HepG2 (cell line): Measurements from ENCODE around the gene MFSD8. TPM values are rescaled to one million over a fixed set of nuclear protein-coding genes. Genes with fewer than 3 reads are reported as not detected.

Source experiments
- CREM ChIP-seq, 2 experiments: sonication (generic) in 1 of 2; formaldehyde crosslinking in 1 of 2; IDR thresholded peaks; 2 replicates each; pipeline versions ENCODE4 v1.4.0 to v1.6.1; 2016 to 2020; ENCODE audit warnings: antibody characterized with exemption in 1 of 2, mild to moderate bottlenecking in 1 of 2, missing genetic modification reagents in 1 of 2
- FOSL2 ChIP-seq: sonication (generic); formaldehyde crosslinking; IDR thresholded peaks from 2 replicates; pipeline ENCODE4 v1.4.0; 2020; ENCODE audit warnings: missing genetic modification reagents
- GABPA ChIP-seq, 2 experiments: IDR thresholded peaks; 2 replicates each; pipeline ENCODE4 v1.6.1; 2011 to 2016; ENCODE audit warnings: low read depth in 2 of 2, low read length in 1 of 2, missing biosample characterization in 1 of 2, missing genetic modification characterization in 1 of 2
- HDAC2 ChIP-seq: sonication (generic); formaldehyde crosslinking; IDR thresholded peaks from 2 replicates; pipeline ENCODE4 v1.4.0; 2020; ENCODE audit warnings: missing genetic modification reagents
- HDAC6 ChIP-seq: fragments of 200-600 bp; sonication (generic); IDR thresholded peaks from 2 replicates; pipeline ENCODE4 v1.7.0; 2017; ENCODE audit warnings: mild to moderate bottlenecking, antibody characterized with exemption, low read length, low read depth
- ZNF546 ChIP-seq: sonication (generic); formaldehyde crosslinking; conservative IDR thresholded peaks from 2 replicates; pipeline ENCODE4 v1.8.1; 2023; ENCODE audit warnings: mild to moderate bottlenecking, missing genetic modification reagents
- ZNF563 ChIP-seq: sonication (generic); formaldehyde crosslinking; IDR thresholded peaks from 2 replicates; pipeline ENCODE4 v1.8.0; 2022; ENCODE audit warnings: mild to moderate bottlenecking, moderate library complexity, missing genetic modification reagents
- ZNF619 ChIP-seq: sonication (generic); formaldehyde crosslinking; IDR thresholded peaks from 2 replicates; pipeline ENCODE4 v1.4.0; 2020; ENCODE audit warnings: mild to moderate bottlenecking, missing genetic modification reagents
- ZNF7 ChIP-seq: IDR thresholded peaks from 2 replicates; pipeline ENCODE4 v1.6.1; 2016; ENCODE audit warnings: missing biosample characterization, missing genetic modification reagents
- polyA plus RNA-seq, 8 experiments: library from polyadenylated mRNA; depleted of rRNA in 3 of 8; stranded (reverse) in 7 of 8; unstranded in 1 of 8; fragments of >200 nt; fragmentation: Illumina TruSeq in 4 of 8; extraction: Trizol in 4 of 8; gene quantifications; 2 replicates each; pipeline versions ENCODE4 v1.2.1 to v1.2.3, GENCODE V29; 2011 to 2016; ENCODE audit warnings: low read depth in 4 of 8, missing spikeins in 1 of 8, mixed read lengths in 1 of 8; ENCODE audit not compliant: insufficient read depth in 1 of 8
- total RNA-seq, 5 experiments: library from RNA; depleted of rRNA; stranded (reverse); fragments of >200 nt; fragmentation: Illumina TruSeq; extraction: Trizol; gene quantifications; 2 replicates each; pipeline ENCODE4 v1.2.3, GENCODE V29; 2016; ENCODE audit warnings: low read depth in 1 of 5
- TF ChIP-seq, protein P1 (sequence below): sonication (generic); formaldehyde crosslinking; IDR thresholded peaks from 2 replicates; pipeline ENCODE4 v1.8.1; 2023; ENCODE audit warnings: missing genetic modification reagents, inconsistent platforms, borderline replicate concordance
- TF ChIP-seq, protein P2 (sequence below), 2 experiments: fragments of 450-650 bp in 1 of 2; sonication (generic) in 1 of 2; formaldehyde crosslinking; IDR thresholded peaks; 2 replicates each; pipeline versions ENCODE4 v1.5.0 to v1.8.0; 2020 to 2022; ENCODE audit warnings: mild to moderate bottlenecking in 1 of 2, missing genetic modification reagents in 1 of 2
- TF ChIP-seq, protein P3 (sequence below): sonication (generic); formaldehyde crosslinking; IDR thresholded peaks from 2 replicates; pipeline ENCODE4 v1.5.0; 2020; ENCODE audit warnings: missing genetic modification reagents
- TF ChIP-seq, protein P4 (sequence below): sonication (generic); formaldehyde crosslinking; IDR thresholded peaks from 2 replicates; pipeline ENCODE4 v1.8.0; 2022; ENCODE audit warnings: missing genetic modification reagents, mild to moderate bottlenecking, moderate library complexity, borderline replicate concordance
- TF ChIP-seq, protein P5 (sequence below): sonication (generic); formaldehyde crosslinking; conservative IDR thresholded peaks from 2 replicates; pipeline ENCODE4 v1.4.0; 2020; ENCODE audit warnings: missing genetic modification reagents
- TF ChIP-seq, protein P6 (sequence below): IDR thresholded peaks from 2 replicates; pipeline ENCODE4 v1.6.1; 2018; ENCODE audit warnings: missing genetic modification reagents

Gene MFSD8
- total and polyA plus RNA-seq, 2 of the 13 experiments (the other 11 are each of a cell fraction or from before 2014, with no cell fraction given): 24.8 to 25.5 TPM

DNA sequence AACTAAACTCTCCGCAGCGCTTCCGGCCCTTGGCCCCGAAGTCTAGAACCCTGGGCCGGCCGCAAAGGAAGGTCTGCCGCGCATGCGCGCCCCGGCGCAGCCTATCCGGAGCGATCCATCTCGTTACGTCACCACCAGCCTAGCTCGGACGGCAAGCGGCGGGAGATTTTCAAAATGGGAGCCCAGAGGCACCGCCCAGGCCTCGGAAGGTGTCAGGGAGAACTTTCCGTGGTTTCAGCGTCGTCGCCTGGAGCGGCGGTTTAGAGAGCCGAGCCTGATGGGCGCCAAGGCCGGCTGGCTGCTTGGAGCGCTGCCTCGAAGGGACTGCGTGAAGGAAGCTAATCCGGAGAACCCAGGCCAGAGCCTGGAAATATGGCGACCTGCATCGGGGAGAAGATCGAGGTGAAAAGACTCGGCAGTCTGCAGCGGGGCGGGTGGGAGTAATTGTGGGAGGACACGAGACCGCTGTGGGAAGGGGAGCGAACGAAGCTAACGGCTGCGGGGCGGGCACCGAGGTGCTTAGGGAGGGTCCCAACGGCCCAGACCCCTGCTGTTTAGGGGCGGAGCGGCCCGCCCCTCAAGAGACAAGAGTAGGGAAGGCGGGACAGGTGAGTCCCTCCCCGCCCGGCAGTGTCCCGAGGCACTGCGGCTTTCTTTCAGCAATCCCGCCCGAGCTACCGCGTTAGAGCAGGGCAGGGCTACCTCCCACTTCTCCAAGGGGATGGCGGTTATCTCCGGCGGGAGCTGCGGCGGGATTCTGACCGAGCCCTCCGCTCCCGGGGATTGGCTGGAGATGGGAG, 84.0 kb downstream of the MFSD8 start, which contains the start of gene PLK4 (continued):
- TF ChIP-seq, protein P1, sequence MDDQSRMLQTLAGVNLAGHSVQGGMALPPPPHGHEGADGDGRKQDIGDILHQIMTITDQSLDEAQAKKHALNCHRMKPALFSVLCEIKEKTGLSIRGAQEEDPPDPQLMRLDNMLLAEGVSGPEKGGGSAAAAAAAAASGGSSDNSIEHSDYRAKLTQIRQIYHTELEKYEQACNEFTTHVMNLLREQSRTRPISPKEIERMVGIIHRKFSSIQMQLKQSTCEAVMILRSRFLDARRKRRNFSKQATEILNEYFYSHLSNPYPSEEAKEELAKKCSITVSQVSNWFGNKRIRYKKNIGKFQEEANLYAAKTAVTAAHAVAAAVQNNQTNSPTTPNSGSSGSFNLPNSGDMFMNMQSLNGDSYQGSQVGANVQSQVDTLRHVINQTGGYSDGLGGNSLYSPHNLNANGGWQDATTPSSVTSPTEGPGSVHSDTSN (CRISPR knock-in tag): peak; percentile 62; the same call in 1 of the 2 replicates
- TF ChIP-seq, protein P2, sequence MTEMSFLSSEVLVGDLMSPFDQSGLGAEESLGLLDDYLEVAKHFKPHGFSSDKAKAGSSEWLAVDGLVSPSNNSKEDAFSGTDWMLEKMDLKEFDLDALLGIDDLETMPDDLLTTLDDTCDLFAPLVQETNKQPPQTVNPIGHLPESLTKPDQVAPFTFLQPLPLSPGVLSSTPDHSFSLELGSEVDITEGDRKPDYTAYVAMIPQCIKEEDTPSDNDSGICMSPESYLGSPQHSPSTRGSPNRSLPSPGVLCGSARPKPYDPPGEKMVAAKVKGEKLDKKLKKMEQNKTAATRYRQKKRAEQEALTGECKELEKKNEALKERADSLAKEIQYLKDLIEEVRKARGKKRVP (CRISPR knock-in tag; IDR thresholded peaks at IDR 0.05): peak in 1 of 2 experiments; percentile 59; a peak in 2 of 4 replicates
- peak; percentile 35; the same call in 1 of the 2 replicates for TF ChIP-seq FOSL2 (CRISPR knock-in tag)
- TF ChIP-seq GABPA (IDR thresholded peaks at IDR 0.05; ENCODE audit: low read depth, low read length): no peak
- TF ChIP-seq GABPA (CRISPR knock-in tag; IDR thresholded peaks at IDR 0.05; ENCODE audit: low read depth): peak; percentile 74
- peak; percentile 54; the same call in 1 of the 2 replicates for TF ChIP-seq HDAC2 (CRISPR knock-in tag)
- 0 out of 2 replicates have a peak, but pooled peaks have one; percentile 6 for TF ChIP-seq ZNF546 (CRISPR knock-in tag)
- peak; percentile 86 for TF ChIP-seq CREM (IDR thresholded peaks at IDR 0.05)
- TF ChIP-seq CREM (CRISPR knock-in tag; IDR thresholded peaks at IDR 0.05): no peak; the same call in 1 of the 2 replicates
- TF ChIP-seq, protein P3, sequence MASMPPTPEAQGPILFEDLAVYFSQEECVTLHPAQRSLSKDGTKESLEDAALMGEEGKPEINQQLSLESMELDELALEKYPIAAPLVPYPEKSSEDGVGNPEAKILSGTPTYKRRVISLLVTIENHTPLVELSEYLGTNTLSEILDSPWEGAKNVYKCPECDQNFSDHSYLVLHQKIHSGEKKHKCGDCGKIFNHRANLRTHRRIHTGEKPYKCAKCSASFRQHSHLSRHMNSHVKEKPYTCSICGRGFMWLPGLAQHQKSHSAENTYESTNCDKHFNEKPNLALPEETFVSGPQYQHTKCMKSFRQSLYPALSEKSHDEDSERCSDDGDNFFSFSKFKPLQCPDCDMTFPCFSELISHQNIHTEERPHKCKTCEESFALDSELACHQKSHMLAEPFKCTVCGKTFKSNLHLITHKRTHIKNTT (CRISPR knock-in tag): no peak
- TF ChIP-seq, protein P4, sequence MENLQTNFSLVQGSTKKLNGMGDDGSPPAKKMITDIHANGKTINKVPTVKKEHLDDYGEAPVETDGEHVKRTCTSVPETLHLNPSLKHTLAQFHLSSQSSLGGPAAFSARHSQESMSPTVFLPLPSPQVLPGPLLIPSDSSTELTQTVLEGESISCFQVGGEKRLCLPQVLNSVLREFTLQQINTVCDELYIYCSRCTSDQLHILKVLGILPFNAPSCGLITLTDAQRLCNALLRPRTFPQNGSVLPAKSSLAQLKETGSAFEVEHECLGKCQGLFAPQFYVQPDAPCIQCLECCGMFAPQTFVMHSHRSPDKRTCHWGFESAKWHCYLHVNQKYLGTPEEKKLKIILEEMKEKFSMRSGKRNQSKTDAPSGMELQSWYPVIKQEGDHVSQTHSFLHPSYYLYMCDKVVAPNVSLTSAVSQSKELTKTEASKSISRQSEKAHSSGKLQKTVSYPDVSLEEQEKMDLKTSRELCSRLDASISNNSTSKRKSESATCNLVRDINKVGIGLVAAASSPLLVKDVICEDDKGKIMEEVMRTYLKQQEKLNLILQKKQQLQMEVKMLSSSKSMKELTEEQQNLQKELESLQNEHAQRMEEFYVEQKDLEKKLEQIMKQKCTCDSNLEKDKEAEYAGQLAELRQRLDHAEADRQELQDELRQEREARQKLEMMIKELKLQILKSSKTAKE (CRISPR knock-in tag): no peak
- TF ChIP-seq ZNF7: no peak
- TF ChIP-seq ZNF563: peak; percentile 72; the same call in 1 of the 2 replicates
- TF ChIP-seq, protein P5, sequence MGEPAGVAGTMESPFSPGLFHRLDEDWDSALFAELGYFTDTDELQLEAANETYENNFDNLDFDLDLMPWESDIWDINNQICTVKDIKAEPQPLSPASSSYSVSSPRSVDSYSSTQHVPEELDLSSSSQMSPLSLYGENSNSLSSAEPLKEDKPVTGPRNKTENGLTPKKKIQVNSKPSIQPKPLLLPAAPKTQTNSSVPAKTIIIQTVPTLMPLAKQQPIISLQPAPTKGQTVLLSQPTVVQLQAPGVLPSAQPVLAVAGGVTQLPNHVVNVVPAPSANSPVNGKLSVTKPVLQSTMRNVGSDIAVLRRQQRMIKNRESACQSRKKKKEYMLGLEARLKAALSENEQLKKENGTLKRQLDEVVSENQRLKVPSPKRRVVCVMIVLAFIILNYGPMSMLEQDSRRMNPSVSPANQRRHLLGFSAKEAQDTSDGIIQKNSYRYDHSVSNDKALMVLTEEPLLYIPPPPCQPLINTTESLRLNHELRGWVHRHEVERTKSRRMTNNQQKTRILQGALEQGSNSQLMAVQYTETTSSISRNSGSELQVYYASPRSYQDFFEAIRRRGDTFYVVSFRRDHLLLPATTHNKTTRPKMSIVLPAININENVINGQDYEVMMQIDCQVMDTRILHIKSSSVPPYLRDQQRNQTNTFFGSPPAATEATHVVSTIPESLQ (CRISPR knock-in tag): no peak
- no peak for TF ChIP-seq HDAC6
- TF ChIP-seq, protein P6, sequence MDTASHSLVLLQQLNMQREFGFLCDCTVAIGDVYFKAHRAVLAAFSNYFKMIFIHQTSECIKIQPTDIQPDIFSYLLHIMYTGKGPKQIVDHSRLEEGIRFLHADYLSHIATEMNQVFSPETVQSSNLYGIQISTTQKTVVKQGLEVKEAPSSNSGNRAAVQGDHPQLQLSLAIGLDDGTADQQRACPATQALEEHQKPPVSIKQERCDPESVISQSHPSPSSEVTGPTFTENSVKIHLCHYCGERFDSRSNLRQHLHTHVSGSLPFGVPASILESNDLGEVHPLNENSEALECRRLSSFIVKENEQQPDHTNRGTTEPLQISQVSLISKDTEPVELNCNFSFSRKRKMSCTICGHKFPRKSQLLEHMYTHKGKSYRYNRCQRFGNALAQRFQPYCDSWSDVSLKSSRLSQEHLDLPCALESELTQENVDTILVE (CRISPR knock-in tag): peak; percentile 1; the same call in 1 of the 2 replicates
- no peak; the same call in 1 of the 2 replicates for TF ChIP-seq ZNF619 (CRISPR knock-in tag)
